GM19035 (cell line): Measurements from ENCODE around the gene CENPO.
"Not testable (repeated sequence)": the region's sequence is repeated elsewhere in the genome, so short reads cannot be mapped to it uniquely, and the experiment has no call there.

ENCODE experiments used
- ATAC-seq: cut with Tn5 transposase; IDR thresholded peaks from one replicate; pipeline ENCODE4 v1.9.1; 2021; ENCODE audit not compliant: unreplicated experiment

The CENPO gene

DNA sequence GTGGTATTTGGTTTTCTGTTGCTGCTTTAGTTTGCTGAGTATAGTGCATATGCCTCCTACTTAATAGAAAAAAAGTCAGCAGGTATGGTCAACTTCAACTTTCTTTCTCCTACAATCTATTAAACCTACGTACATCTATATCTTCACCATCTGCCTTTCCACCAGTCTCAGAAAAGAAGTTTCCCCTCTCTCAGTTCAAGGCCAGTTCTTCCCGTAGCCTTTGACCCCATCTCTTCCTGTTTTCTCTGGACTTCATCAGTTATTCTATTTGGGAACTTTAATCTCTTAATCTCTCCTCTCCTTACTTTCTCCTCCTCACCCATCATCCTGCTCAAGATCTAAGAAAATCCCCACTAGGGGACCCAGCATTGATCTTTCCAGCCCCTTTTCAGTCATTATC lies 5.7 kb upstream of the CENPO start:
- ATAC-seq = no peak

- ATAC-seq = no peak
Measured at GRCh38 chr2:24788816-24789215, 4.4 kb upstream of the CENPO start.

- no peak for ATAC-seq
Measured at GRCh38 chr2:24791452-24791851, 1.8 kb upstream of the CENPO start.

DNA sequence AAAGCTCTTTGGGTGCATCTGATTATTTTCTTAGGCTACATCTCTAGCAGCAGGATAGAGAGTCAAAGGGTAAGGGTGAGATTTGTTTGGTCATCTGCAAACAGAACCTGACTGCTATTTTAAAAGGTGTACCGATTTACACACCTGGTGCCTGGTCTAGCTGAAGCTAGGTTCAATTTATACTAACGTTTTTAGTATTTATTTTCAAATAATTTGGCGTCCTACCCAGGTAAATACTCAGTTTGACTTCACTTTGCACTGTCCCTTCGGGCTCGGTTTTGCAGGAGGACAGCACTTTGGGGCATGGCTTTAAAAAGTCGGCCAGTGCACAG lies 717 bp upstream of the CENPO start:
- no peak for ATAC-seq

DNA sequence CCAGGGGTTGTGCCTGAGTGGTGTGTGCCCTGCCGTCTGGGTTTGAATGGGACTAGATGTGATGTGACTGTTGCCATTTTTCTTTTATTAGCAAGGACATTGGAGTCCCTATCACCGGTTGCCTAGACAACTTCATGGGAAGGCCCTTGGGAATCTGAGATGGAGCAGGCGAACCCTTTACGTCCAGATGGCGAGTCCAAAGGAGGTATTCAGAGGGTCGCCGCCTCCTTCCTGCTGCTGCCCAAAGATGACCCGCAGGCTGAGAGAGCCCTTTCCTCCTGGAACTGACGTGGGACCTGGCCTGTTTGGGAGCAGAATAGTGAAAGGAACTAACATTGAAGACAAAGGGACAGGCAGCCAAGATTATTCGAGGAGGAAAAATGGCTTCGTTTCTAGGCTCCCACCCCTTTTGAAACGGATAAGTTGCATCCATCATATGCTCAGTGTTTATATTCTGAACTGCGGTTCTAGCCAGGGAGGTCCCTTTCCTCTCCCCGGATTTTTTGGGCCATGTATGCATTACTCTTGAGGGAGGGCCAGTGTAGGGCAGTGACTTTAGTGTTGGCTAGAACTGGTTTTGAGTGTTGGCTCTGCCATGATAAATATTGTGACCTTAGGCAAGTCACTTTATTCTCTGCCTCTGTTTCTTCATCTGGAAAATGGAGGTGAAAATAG lies 673 bp downstream of the CENPO start:
- ATAC-seq = no peak

DNA sequence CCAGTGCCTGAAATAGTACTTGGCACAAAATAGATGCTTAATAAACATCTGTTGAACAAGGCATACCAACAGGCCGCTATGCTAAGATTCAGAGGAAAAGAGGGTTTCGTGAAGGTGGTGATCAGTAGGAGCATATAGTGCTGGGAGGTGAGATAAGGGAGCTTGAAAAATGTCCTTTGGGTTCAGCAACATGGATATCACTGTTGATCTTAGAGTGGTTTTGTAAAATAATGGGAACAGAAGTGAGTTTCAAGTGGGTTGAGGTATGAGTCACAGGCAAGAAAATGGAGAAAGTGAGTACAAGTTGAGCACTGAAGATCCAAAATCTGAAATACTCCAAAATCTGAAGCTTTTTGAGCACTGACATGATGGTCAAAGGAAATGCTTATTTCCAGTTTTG lies 4.4 kb downstream of the CENPO start:
- no peak for ATAC-seq

- not testable (repeated sequence) for ATAC-seq
Measured at GRCh38 chr2:24800487-24800886, 7.3 kb downstream of the CENPO start.

- not testable (repeated sequence) for ATAC-seq
Measured at GRCh38 chr2:24805811-24806660, 12.8 kb downstream of the CENPO start.

DNA sequence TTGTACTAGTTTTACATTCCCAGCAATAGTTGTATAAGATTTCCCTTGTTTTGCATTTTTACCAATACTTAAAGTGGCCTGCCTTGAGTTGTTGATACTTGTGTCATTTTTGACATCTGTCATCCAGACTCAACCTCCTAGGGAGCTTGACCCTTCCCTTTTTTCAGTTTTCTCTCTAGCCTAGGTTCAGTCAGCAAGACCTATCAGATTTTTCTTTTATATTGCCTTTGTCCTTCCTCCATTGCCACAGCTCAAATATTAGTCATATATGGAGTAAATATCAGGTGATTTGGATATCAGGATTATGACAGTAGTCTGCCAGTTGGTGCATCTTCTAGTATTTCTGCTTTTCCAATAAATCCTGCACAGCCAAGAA lies 13.4 kb downstream of the CENPO start:
- ATAC-seq = no peak

GRCh38 chr2:24809316-24810007 lies 16.2 kb downstream of the CENPO start:
- ATAC-seq = no peak

GRCh38 chr2:24813691-24814137 lies 20.5 kb downstream of the CENPO start:
- no peak for ATAC-seq

GRCh38 chr2:24814516-24814915 lies 21.3 kb downstream of the CENPO start:
- ATAC-seq = no peak

GRCh38 chr2:24815171-24815570 lies 21.9 kb downstream of the CENPO start:
- ATAC-seq = no peak

- ATAC-seq = no peak
Measured at GRCh38 chr2:24816404-24816803, 23.2 kb downstream of the CENPO start.

GRCh38 chr2:24816884-24817283 lies 23.7 kb downstream of the CENPO start:
- no peak for ATAC-seq

GRCh38 chr2:24818721-24819167 lies 25.5 kb downstream of the CENPO start:
- ATAC-seq = no peak

DNA sequence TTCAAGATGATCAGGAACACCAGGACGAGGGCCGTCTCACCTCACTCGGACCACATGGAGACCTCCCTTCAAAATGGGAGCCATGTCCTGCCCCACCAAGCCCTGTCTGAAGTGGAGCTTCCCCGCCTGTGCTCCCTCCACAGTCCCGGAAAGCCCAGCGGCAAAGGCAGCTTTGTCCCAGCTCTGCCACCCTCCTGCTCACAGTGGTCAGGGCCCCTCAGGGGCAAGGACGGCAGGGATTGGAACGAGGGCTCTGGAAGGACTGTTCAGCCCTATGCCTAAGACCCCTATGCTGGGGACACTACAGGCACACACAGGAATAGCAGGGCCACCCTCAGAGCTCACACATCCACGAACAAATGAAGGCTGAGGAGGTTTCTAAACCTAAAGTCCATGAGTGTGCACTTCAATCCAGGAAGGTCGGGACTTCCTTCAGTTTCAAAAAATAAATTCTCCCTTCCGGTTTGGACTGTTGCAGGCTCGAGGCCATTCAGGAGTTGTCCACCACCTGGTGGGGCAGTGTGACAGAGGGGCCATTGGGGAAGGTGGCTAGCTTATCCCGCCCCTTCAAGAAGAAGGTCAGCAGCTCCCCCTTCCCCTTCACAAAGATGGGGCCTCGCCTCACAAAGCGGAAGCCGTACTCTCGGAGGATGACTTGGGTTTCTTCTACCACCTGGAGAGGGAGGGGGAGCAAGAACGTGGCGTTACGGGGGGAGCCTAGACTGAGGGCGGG lies 26.4 kb downstream of the CENPO start:
- no peak for ATAC-seq

GRCh38 chr2:24820175-24820513 lies 26.9 kb downstream of the CENPO start:
- ATAC-seq = no peak

DNA sequence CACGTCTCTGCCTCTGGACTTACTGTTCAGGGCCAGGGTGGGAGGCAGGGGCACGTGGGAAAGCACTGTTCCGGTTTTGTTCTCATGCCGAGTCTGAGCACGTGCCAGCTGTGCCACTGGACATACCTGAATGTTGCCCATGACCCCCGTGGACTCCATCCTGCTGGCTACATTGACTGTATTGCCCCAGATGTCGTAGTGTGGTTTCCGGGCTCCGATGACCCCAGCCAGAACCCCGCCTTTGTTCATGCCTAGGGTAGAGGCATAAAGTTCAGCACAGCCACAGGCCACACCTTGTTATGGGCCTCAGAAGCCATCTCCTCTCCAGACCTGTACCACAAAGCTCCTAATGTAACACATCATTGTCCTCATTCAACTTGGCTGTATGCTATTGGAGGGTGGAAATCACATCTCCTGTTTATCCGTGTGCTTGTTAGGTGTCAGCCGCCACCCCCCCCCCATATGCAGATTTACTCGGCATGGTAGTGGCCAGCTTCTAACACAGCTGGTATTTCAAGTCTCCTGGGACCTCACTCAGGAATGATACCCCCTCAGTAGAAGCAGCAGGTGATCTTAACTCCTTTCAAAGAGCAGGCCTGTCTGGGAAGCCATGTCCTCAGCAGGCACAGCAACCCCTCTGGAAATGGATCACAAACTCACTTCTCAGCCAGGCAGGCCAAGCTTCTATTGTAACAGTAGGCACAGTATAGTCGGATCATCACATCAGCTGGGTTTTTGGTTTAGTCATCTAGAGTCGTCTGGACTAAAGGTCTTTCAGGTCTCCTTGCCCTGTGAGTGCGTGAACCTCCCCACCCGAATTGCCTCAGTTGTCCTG lies 27.6 kb downstream of the CENPO start:
- no peak for ATAC-seq

- no peak for ATAC-seq
Measured at GRCh38 chr2:24821433-24821891, 28.2 kb downstream of the CENPO start.
